Cardiac muscle cell (in vitro differentiated cells and primary cell): Measurements from ENCODE around the gene NOL9. TPM values are rescaled to one million over a fixed set of nuclear protein-coding genes. Genes with fewer than 3 reads are reported as not detected.
A peak's percentile ranks its signal among the peaks of the same experiment; 100 is the strongest.

Source experiments
- DNase-seq, 2 donors: peaks; one replicate each; pipeline versions ENCODE4 v3.0.0 to v3.0.0-alpha.2; 2010 to 2017; ENCODE audit warnings: low read depth in 1 of 2, low spot score in 1 of 2
- H3K27ac ChIP-seq: fragments of 200-600 bp; sonication (generic); 2 replicates; pipeline ENCODE4 v1.5.1; 2016
- H3K27me3 ChIP-seq: fragments of 200-600 bp; sonication (generic); 2 replicates; pipeline ENCODE4 v1.6.0; 2016; ENCODE audit warnings: control low read depth
- H3K36me3 ChIP-seq: fragments of 200-600 bp; sonication (generic); 2 replicates; pipeline ENCODE4 v1.5.1; 2016; ENCODE audit warnings: control low read depth
- H3K4me1 ChIP-seq: fragments of 200-600 bp; sonication (generic); 2 replicates; pipeline ENCODE4 v1.8.1; 2017; ENCODE audit warnings: low read depth, mild to moderate bottlenecking, mixed run types
- H3K4me3 ChIP-seq: fragments of 200-600 bp; sonication (generic); 2 replicates; pipeline ENCODE4 v1.5.1; 2016; ENCODE audit warnings: mild to moderate bottlenecking
- H3K9me3 ChIP-seq: fragments of 200-600 bp; sonication (generic); 2 replicates; pipeline ENCODE4 v1.5.1; 2017; ENCODE audit warnings: low read depth, mild to moderate bottlenecking, control low read depth
- CTCF ChIP-seq: IDR thresholded peaks from 2 replicates; pipeline ENCODE4 v1.5.1; 2012; ENCODE audit warnings: low read depth, mild to moderate bottlenecking, low read length
- polyA plus RNA-seq: library from polyadenylated mRNA; unstranded; fragments of >200 nt; fragmentation: Nextera tagmentation; extraction: Ambion mirVana; gene quantifications from 2 replicates; pipeline ENCODE4 v1.2.1, GENCODE V29; 2016
- total RNA-seq: library from RNA; depleted of rRNA; stranded (reverse); fragments of >200 nt; gene quantifications from 2 replicates; pipeline ENCODE4 v1.2.3, GENCODE V29; 2016

The NOL9 gene
- total and polyA plus RNA-seq, 2 experiments from 2014 or later, result 12.9 to 22.4 TPM

- no peaks in the 10 kb centered on the region for H3K27me3 ChIP-seq
- peak overlapping the region; percentile 93 for H3K4me3 ChIP-seq
- TF ChIP-seq CTCF, result no peak
- peaks cover 5% of the 10 kb centered on the region for H3K4me1 ChIP-seq
- no peaks in the 10 kb centered on the region for H3K9me3 ChIP-seq
- H3K36me3 ChIP-seq, result no peaks in the 10 kb centered on the region
- H3K27ac ChIP-seq, result no peak overlapping the region
- no peak for DNase-seq
Measured at GRCh38 chr1:6497867-6498575, 56.3 kb downstream of the NOL9 start.

- peaks cover 5% of the 10 kb centered on the region for H3K4me1 ChIP-seq
- H3K27me3 ChIP-seq, result no peaks in the 10 kb centered on the region
- peak; percentile 48 to 86 for DNase-seq
- H3K36me3 ChIP-seq, result no peaks in the 10 kb centered on the region
- H3K4me3 ChIP-seq, result peak overlapping the region; percentile 93
- no peak for TF ChIP-seq CTCF
- H3K9me3 ChIP-seq, result no peaks in the 10 kb centered on the region
- H3K27ac ChIP-seq, result no peak overlapping the region
Measured at GRCh38 chr1:6497215-6497866, 57.0 kb downstream of the NOL9 start.

GRCh38 chr1:6496890-6497214 is 57.5 kb downstream of the NOL9 start:
- Histone ChIP-seq H3K36me3 (no peaks in the 10 kb centered on the region), H3K4me1 (peaks cover 5% of the 10 kb centered on the region), H3K27ac (no peak overlapping the region), H3K9me3 (no peaks in the 10 kb centered on the region), H3K4me3 (peak overlapping the region; percentile 93), H3K27me3 (no peaks in the 10 kb centered on the region)
- TF ChIP-seq CTCF, result no peak
- DNase-seq, result no peak

- no peaks in the 10 kb centered on the region for H3K36me3 ChIP-seq
- no peaks in the 10 kb centered on the region for H3K9me3 ChIP-seq
- H3K4me1 ChIP-seq, result peaks cover 5% of the 10 kb centered on the region
- no peak for DNase-seq
- no peak overlapping the region for H3K27ac ChIP-seq
- no peaks in the 10 kb centered on the region for H3K27me3 ChIP-seq
- no peak for TF ChIP-seq CTCF
- H3K4me3 ChIP-seq, result peak overlapping the region; percentile 93
Measured at GRCh38 chr1:6496365-6496721, 58.0 kb downstream of the NOL9 start.

- Histone ChIP-seq H3K36me3 (no peaks in the 10 kb centered on the region), H3K27me3 (no peaks in the 10 kb centered on the region), H3K4me1 (peaks cover 5% of the 10 kb centered on the region), H3K27ac (no peak overlapping the region), H3K9me3 (no peaks in the 10 kb centered on the region), H3K4me3 (peak overlapping the region; percentile 93)
- no peak for DNase-seq
- no peak for TF ChIP-seq CTCF
Measured at GRCh38 chr1:6495540-6496364, 58.6 kb downstream of the NOL9 start.
